HG02870 (cell line): ENCODE measurements around the gene PRCP.

Source experiments
- ATAC-seq: cut with Tn5 transposase; IDR thresholded peaks from one replicate; pipeline ENCODE4 v1.9.1; 2021; ENCODE audit warnings: mild to moderate bottlenecking, moderate library complexity; ENCODE audit not compliant: unreplicated experiment

The PRCP gene

GRCh38 chr11:82831364-82831763 is 68.9 kb downstream of the PRCP start:
- no peak for ATAC-seq

- no peak for ATAC-seq
Measured at GRCh38 chr11:82830746-82831145, 69.5 kb downstream of the PRCP start.

GRCh38 chr11:82829101-82829500 is 71.1 kb downstream of the PRCP start:
- no peak for ATAC-seq

GRCh38 chr11:82828472-82828871 is 71.8 kb downstream of the PRCP start:
- no peak for ATAC-seq

GRCh38 chr11:82826526-82826925 is 73.7 kb downstream of the PRCP start:
- no peak for ATAC-seq

GRCh38 chr11:82823647-82824619 is 76.3 kb downstream of the PRCP start:
- ATAC-seq = no peak

GRCh38 chr11:82818409-82819043 is 81.7 kb downstream of the PRCP start:
- ATAC-seq = no peak

- no peak for ATAC-seq
Measured at GRCh38 chr11:82815406-82815805, 84.8 kb downstream of the PRCP start.

GRCh38 chr11:82814379-82814778 is 85.9 kb downstream of the PRCP start:
- no peak for ATAC-seq

- no peak for ATAC-seq
Measured at GRCh38 chr11:82811369-82811768, 88.9 kb downstream of the PRCP start.

- ATAC-seq = no peak
Measured at GRCh38 chr11:82810738-82811137, 89.5 kb downstream of the PRCP start.

- ATAC-seq = no peak
Measured at GRCh38 chr11:82810326-82810725, 89.9 kb downstream of the PRCP start.

- ATAC-seq = no peak
Measured at GRCh38 chr11:82807646-82808045, 92.6 kb downstream of the PRCP start.

- no peak for ATAC-seq
Measured at GRCh38 chr11:82802710-82803109, 97.5 kb downstream of the PRCP start.

- no peak for ATAC-seq
Measured at GRCh38 chr11:82796998-82797961, 103.0 kb downstream of the PRCP start.

GRCh38 chr11:82794490-82794889 is 105.7 kb downstream of the PRCP start:
- no peak for ATAC-seq

GRCh38 chr11:82792822-82793569 is 107.2 kb downstream of the PRCP start:
- no peak for ATAC-seq

- ATAC-seq = no peak
Measured at GRCh38 chr11:82792319-82792718, 107.9 kb downstream of the PRCP start.

- no peak for ATAC-seq
Measured at GRCh38 chr11:82791779-82792178, 108.5 kb downstream of the PRCP start.

- ATAC-seq = no peak
Measured at GRCh38 chr11:82790723-82791484, 109.3 kb downstream of the PRCP start.
